NT2/D1 (cell line): ENCODE measurements around the gene IRF2BPL.

Source experiments
- SUZ12 ChIP-seq: IDR thresholded peaks from 2 replicates; pipeline ENCODE4 v1.6.1; 2011; ENCODE audit not compliant: insufficient read length, insufficient read depth; ENCODE audit errors: extremely low read depth
- ZNF274 ChIP-seq: IDR thresholded peaks from 2 replicates; pipeline ENCODE4 v1.6.1; 2011; ENCODE audit warnings: mild to moderate bottlenecking, low read depth, low read length

DNA sequence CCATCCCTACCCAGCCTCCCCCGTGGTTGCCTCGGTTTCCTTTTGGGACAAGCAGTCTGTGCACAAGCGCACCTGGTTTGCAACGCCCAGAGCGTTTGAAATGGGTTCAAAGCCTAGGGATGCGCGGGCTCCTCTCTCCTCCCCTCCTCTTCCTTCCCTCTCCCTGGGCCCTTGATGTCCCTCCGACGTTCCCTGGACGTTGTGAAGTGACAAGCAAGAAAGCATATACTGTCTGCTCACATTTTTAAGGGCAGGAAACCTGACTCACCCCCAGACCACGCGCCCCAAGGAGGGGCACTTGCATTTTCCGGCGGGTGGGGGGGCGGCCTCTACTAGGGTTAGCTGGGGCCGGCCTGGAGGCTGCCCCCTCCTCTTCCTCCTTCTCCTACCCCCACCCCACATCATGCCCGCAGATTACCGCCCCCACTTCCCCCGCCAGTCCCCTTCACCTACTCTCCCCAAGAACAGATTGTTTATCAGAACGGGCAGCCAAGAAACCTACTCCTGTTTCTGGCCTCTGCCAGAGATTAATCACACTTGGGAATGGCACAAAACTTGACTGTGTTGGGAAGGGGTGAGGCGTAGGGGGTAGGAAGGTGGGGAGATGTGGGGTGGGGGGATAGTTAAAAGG is 9.5 kb upstream of the IRF2BPL start:
- TF ChIP-seq SUZ12 (no peak), ZNF274 (no peak)
